Right lobe of liver (tissue), 6 donors: ENCODE measurements around the gene RASSF1. TPM values are rescaled to one million over a fixed set of nuclear protein-coding genes. Genes with fewer than 3 reads are reported as not detected.

Source experiments
- ATAC-seq, 4 donors: fragments of 200-7000 bp; cut with Tn5 transposase; one replicate each; pipeline ENCODE4 v1.9.1; 2020; ENCODE audit warnings: mild to moderate bottlenecking in 4 of 4, moderate library complexity in 4 of 4
- DNase-seq, 3 donors: peaks; one replicate each; pipeline ENCODE4 v3.0.0-alpha.2; 2020
- H3K27ac ChIP-seq, 3 donors: fragments of 200-600 bp; one replicate each; pipeline ENCODE4 v1.8.0; 2022
- H3K27me3 ChIP-seq, 2 donors: fragments of 200-600 bp; one replicate each; pipeline ENCODE4 v1.8.0; 2022
- H3K36me3 ChIP-seq, 4 donors: fragments of 200-600 bp; sonication (generic) in 1 of 4; one replicate each; pipeline versions ENCODE4 v1.5.1 to v1.8.0; 2017 to 2022; ENCODE audit warnings: control low read depth in 1 of 4
- H3K4me1 ChIP-seq, 4 donors: fragments of 200-600 bp; sonication (generic) in 1 of 4; one replicate each; pipeline versions ENCODE4 v1.5.1 to v1.8.0; 2017 to 2022; ENCODE audit warnings: control low read depth in 1 of 4
- H3K4me3 ChIP-seq, 3 donors: fragments of 200-600 bp; one replicate each; pipeline ENCODE4 v1.8.0; 2022
- H3K9me3 ChIP-seq, 4 donors: fragments of 200-600 bp; sonication (generic) in 1 of 4; one replicate each; pipeline versions ENCODE4 v1.5.1 to v1.8.0; 2017 to 2022; ENCODE audit warnings: control low read depth in 1 of 4
- POLR2A ChIP-seq: fragments of 450-650 bp; IDR thresholded peaks from one replicate; pipeline ENCODE4 v1.6.1; 2017; ENCODE audit warnings: antibody characterized with exemption, mild to moderate bottlenecking
- WGBS: methylation state at CpG from one replicate; pipeline ENCODE4 v1.1.6; 2018; ENCODE audit warnings: low coverage, low lambda C conversion rate; ENCODE audit not compliant: insufficient coverage; ENCODE audit errors: missing lambda C conversion rate; 5-methylcytosine and 5-hydroxymethylcytosine counted together
- intact Hi-C, 2 donors: fragments of 100-400 bp; cut with DNase I; formaldehyde crosslinking; loops; one replicate each; pipeline versions ENCODE4 v1.11.2 to v1.14.1; 2022
- total RNA-seq, 6 experiments: library from RNA; depleted of rRNA in 2 of 6; stranded (reverse); fragments of >200 nt in 2 of 6; fragmentation: NEBNext Ultra II Directional in 3 of 6; extraction: Animal tissue kit (Norgen Biotek cat#: 25700) in 3 of 6; gene quantifications; one replicate each; pipeline versions ENCODE4 v1.1.0 to v1.2.4, GENCODE V29; 2016 to 2023
- TF ChIP-seq, protein P1 (sequence below), 4 donors: fragments of 200-600 bp in 3 of 4; fragments of 450-650 bp in 1 of 4; IDR thresholded peaks; one replicate each; pipeline versions ENCODE4 v1.5.1 to v1.8.0; 2016 to 2022; ENCODE audit warnings: antibody characterized with exemption in 4 of 4, mild to moderate bottlenecking in 2 of 4
- donor health status: DM: no; HTN: yes; CAD: no.
- donor health status: DM: no; HTN: no; CAD: no.
- donor health status: DM: no; HTN: no; CAD: no.
- donor health status: DM: no; HTN: yes; CAD: no.
- donor health status: DM: no; HTN: yes; CAD: no.

The RASSF1 gene
- total RNA-seq, 6 experiments from 2014 or later = 5.2 to 17.8 (median 9.1) TPM

DNA sequence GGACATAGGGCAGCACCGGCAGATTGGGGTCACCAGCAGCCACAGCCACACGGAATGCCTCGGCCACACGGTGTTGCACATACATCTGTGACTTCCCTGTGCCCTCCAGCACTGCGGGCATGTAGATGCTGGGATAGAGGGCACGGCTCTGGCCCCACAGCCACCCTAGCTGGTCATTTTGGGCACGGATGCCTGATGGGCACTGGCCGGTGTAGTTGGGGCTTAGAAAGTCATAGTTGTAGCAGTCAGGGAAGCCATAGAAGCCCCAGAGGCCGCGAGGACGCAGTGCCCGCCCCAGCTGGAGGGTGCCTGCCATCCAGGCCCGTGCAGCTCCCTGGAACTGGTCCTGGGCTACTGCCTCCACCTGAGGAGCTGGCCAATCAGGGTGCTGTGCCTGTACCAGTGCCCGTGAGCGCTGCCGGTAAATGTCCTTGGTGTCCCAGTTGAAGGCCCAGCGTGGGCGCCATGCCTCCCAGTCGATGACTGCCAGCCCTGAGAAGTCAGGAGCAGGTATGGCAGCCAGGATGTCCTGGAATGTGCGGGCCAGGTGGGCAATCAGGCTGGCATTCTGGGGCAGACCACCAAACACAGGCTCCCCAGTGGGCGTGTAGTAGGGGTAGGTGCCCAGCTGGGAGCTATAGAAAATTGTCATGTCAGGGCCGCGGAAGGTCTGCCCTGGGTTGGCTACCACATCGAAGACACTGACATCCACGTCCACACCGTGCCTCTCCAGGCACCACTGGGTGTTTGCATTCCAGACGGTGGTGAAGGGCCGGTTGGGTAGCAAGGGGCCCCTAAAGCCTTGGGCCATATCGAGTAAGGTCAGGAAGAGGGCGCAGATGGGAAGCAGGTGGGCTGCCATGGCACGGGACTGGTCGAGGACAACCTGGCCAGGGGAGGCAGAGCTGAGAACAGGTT is 38.3 kb downstream of the RASSF1 start:
- intact Hi-C loops = no loop called here
- Histone ChIP-seq H3K4me3 (peak overlapping the region; percentile 58 to 77 (median 59)), H3K27ac (peak overlapping the region; percentile 86 to 96 (median 88)), H3K9me3 (no peaks in the 10 kb centered on the region), H3K36me3 (no peaks in the 10 kb centered on the region), H3K27me3 (no peaks in the 10 kb centered on the region), H3K4me1 (peaks cover 0 to 26% (median 14%) of the 10 kb centered on the region in 4 donors)
- ATAC-seq (peak; percentile 4 to 35 (median 20)), DNase-seq (peak; percentile 79 to 93 (median 92))
- peak; percentile 79 for TF ChIP-seq POLR2A
- TF ChIP-seq, protein P1, sequence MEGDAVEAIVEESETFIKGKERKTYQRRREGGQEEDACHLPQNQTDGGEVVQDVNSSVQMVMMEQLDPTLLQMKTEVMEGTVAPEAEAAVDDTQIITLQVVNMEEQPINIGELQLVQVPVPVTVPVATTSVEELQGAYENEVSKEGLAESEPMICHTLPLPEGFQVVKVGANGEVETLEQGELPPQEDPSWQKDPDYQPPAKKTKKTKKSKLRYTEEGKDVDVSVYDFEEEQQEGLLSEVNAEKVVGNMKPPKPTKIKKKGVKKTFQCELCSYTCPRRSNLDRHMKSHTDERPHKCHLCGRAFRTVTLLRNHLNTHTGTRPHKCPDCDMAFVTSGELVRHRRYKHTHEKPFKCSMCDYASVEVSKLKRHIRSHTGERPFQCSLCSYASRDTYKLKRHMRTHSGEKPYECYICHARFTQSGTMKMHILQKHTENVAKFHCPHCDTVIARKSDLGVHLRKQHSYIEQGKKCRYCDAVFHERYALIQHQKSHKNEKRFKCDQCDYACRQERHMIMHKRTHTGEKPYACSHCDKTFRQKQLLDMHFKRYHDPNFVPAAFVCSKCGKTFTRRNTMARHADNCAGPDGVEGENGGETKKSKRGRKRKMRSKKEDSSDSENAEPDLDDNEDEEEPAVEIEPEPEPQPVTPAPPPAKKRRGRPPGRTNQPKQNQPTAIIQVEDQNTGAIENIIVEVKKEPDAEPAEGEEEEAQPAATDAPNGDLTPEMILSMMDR (IDR thresholded peaks at IDR 0.05) = no peak
- WGBS = 13% methylated on average over 6 of the region's 32 CpGs

DNA sequence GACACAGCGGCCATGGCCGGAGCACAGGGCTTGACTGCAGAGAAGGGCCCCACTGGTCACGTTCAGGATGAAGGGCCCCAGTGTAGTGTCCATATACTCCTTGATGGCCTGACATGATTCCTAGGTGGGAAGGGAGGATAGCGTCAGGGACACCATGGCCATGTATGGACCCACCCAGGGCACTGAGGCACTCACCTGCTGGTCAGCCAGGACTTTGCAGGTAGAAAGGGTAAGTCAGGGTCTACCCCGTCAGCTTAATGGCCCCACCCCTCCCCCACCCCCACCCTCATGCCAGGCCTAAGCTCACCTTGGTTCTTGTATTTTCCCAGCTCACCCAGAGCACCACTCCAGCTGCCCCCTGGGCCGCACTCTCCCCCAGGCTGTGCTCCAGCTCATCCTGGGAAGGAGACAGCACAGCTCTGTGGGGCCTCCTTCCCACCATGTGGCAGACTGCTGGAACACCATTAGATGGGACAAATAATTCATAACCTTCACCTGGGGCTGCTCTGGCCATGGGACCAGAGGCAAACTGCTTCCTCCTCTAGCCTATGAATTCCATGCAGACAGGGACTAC is 39.9 kb downstream of the RASSF1 start:
- intact Hi-C loops = no loop called here
- DNase-seq = no peak
- Histone ChIP-seq H3K4me1 (peaks cover 0 to 26% (median 14%) of the 10 kb centered on the region in 4 donors), H3K4me3 (peak overlapping the region in 2 of 3 donors; percentile 59 to 77), H3K27me3 (no peaks in the 10 kb centered on the region), H3K27ac (peak overlapping the region; percentile 78 to 96 (median 86)), H3K36me3 (no peaks in the 10 kb centered on the region), H3K9me3 (no peaks in the 10 kb centered on the region)
- ATAC-seq = no peak
- TF ChIP-seq, protein P1 (IDR thresholded peaks at IDR 0.05) = no peak
- no peak for TF ChIP-seq POLR2A
- 33% methylated on average over 1 of the region's 6 CpGs for WGBS

- H3K27ac ChIP-seq = peak overlapping the region; percentile 78 to 96 (median 86)
- H3K36me3 ChIP-seq = no peaks in the 10 kb centered on the region
- H3K27me3 ChIP-seq = no peaks in the 10 kb centered on the region
- no peaks in the 10 kb centered on the region for H3K9me3 ChIP-seq
- 7% methylated on average over 7 of the region's 12 CpGs for WGBS
- DNase-seq = peak in 2 of 3 donors; percentile 37 to 70
- TF ChIP-seq, protein P1 (IDR thresholded peaks at IDR 0.05) = no peak
- TF ChIP-seq POLR2A = peak; percentile 8
- H3K4me3 ChIP-seq = peak overlapping the region; percentile 4 to 25 (median 23)
- H3K4me1 ChIP-seq = peaks cover 0 to 26% (median 14%) of the 10 kb centered on the region in 4 donors
- no peak for ATAC-seq
- intact Hi-C loops = no loop called here
These were observed 40.5 kb downstream of the RASSF1 start for GRCh38 chr3:50299929-50300680.

GRCh38 chr3:50299638-50299928 is 41.1 kb downstream of the RASSF1 start:
- ATAC-seq (no peak), DNase-seq (no peak)
- Histone ChIP-seq H3K9me3 (no peaks in the 10 kb centered on the region), H3K36me3 (no peaks in the 10 kb centered on the region), H3K27me3 (no peaks in the 10 kb centered on the region), H3K27ac (peak overlapping the region; percentile 78 to 96 (median 86)), H3K4me3 (peak overlapping the region; percentile 4 to 25 (median 23)), H3K4me1 (peaks cover 0 to 26% (median 14%) of the 10 kb centered on the region in 4 donors)
- 0% methylated on average over 11 of the region's 12 CpGs for WGBS
- intact Hi-C loops = no loop called here
- TF ChIP-seq POLR2A = no peak
- TF ChIP-seq, protein P1 (IDR thresholded peaks at IDR 0.05) = no peak
